Immature natural killer cell (primary cell): Measurements from ENCODE around the gene GNRHR. TPM values are rescaled to one million over a fixed set of nuclear protein-coding genes. Genes with fewer than 3 reads are reported as not detected.
A peak's percentile ranks its signal among the peaks of the same experiment; 100 is the strongest.
"Not testable (repeated sequence)": the region's sequence is repeated elsewhere in the genome, so short reads cannot be mapped to it uniquely, and the experiment has no call there.

Experiments
- DNase-seq, 3 donors: peaks; one replicate each; pipeline ENCODE4 v3.0.0; 2022; ENCODE audit warnings: mixed read lengths in 1 of 3
- H3K27ac Mint-ChIP-seq, 6 donors: one replicate each; pipeline ENCODE4 v1.8.0; 2020; ENCODE audit warnings: mixed read lengths in 6 of 6, mild to moderate bottlenecking in 5 of 6, inconsistent platforms in 4 of 6, moderate library complexity in 3 of 6
- H3K27me3 Mint-ChIP-seq, 3 donors: one replicate each; pipeline ENCODE4 v1.8.0; 2020 to 2021; ENCODE audit warnings: low read depth in 3 of 3, mild to moderate bottlenecking in 3 of 3, mixed read lengths in 3 of 3, moderate library complexity in 3 of 3, inconsistent platforms in 1 of 3
- H3K36me3 Mint-ChIP-seq, 3 donors: one replicate each; pipeline ENCODE4 v1.8.0; 2020; ENCODE audit warnings: mixed read lengths in 3 of 3, inconsistent platforms in 2 of 3, mild to moderate bottlenecking in 2 of 3
- H3K4me1 Mint-ChIP-seq, 2 donors: one replicate each; pipeline ENCODE4 v1.8.0; 2020; ENCODE audit warnings: inconsistent platforms in 2 of 2, mild to moderate bottlenecking in 2 of 2, mixed read lengths in 2 of 2, moderate library complexity in 1 of 2
- H3K4me3 Mint-ChIP-seq, 5 donors: one replicate each; pipeline ENCODE4 v1.8.0; 2020; ENCODE audit warnings: mild to moderate bottlenecking in 5 of 5, mixed read lengths in 5 of 5, inconsistent platforms in 3 of 5, moderate library complexity in 3 of 5
- H3K9me3 Mint-ChIP-seq, 6 donors: one replicate each; pipeline ENCODE4 v1.8.0; 2020; ENCODE audit warnings: mild to moderate bottlenecking in 6 of 6, mixed read lengths in 6 of 6, inconsistent platforms in 4 of 6, moderate library complexity in 3 of 6
- polyA plus RNA-seq, 3 donors: library from polyadenylated mRNA; unstranded; fragments of 300-500 nt; fragmentation: Illumina TruSeq; gene quantifications; one replicate each; pipeline ENCODE4 v1.2.3, GENCODE V29; 2021

GNRHR gene
- polyA plus RNA-seq, 3 donors from 2014 or later, result not detected

- Mint-ChIP-seq H3K27me3 (no peaks in the 10 kb centered on the region), H3K27ac (no peak overlapping the region), H3K9me3 (no peaks in the 10 kb centered on the region), H3K36me3 (peaks cover 0 to 7% (median 0%) of the 10 kb centered on the region in 3 donors), H3K4me1 (peaks cover 0 to 8% of the 10 kb centered on the region in 2 donors), H3K4me3 (no peak overlapping the region)
- no peak for DNase-seq
Measured at GRCh38 chr4:67750691-67751090, 3.5 kb downstream of the GNRHR start.

GRCh38 chr4:67749286-67749685 lies 4.9 kb downstream of the GNRHR start:
- Mint-ChIP-seq H3K4me3 (no peak overlapping the region), H3K4me1 (peaks cover 0 to 8% of the 10 kb centered on the region in 2 donors), H3K9me3 (no peaks in the 10 kb centered on the region), H3K27me3 (no peaks in the 10 kb centered on the region), H3K27ac (no peak overlapping the region), H3K36me3 (peaks cover 0 to 7% (median 0%) of the 10 kb centered on the region in 3 donors)
- no peak for DNase-seq

GRCh38 chr4:67746797-67747495 lies 7.2 kb downstream of the GNRHR start:
- DNase-seq, result peak; percentile 27 to 39 (median 36)
- Mint-ChIP-seq H3K27ac (peak overlapping the region in 1 of 6 donors; percentile 4), H3K36me3 (peaks cover 0 to 5% (median 0%) of the 10 kb centered on the region in 3 donors), H3K4me3 (no peak overlapping the region), H3K27me3 (peaks cover 0 to 3% (median 0%) of the 10 kb centered on the region in 3 donors), H3K4me1 (peaks cover 0 to 8% of the 10 kb centered on the region in 2 donors), H3K9me3 (no peaks in the 10 kb centered on the region)

GRCh38 chr4:67744561-67745283 lies 9.5 kb downstream of the GNRHR start:
- Mint-ChIP-seq H3K36me3 (peaks cover 0 to 7% (median 4%) of the 10 kb centered on the region in 3 donors), H3K27ac (peak overlapping the region in 1 of 6 donors; percentile 27)

GRCh38 chr4:67743194-67743593 lies 11.0 kb downstream of the GNRHR start:
- DNase-seq, result no peak
- no peak overlapping the region for H3K27ac Mint-ChIP-seq
- peaks cover 0 to 3% (median 0%) of the 10 kb centered on the region in 3 donors for H3K27me3 Mint-ChIP-seq
- H3K36me3 Mint-ChIP-seq, result peaks cover 0 to 7% (median 4%) of the 10 kb centered on the region in 3 donors
- no peak overlapping the region for H3K4me3 Mint-ChIP-seq
- H3K9me3 Mint-ChIP-seq, result no peaks in the 10 kb centered on the region
- peaks cover 0 to 8% of the 10 kb centered on the region in 2 donors for H3K4me1 Mint-ChIP-seq

More at GRCh38 chr4:67744561-67745283, 9.5 kb downstream of the GNRHR start:
- no peak overlapping the region for H3K4me3 Mint-ChIP-seq
- H3K9me3 Mint-ChIP-seq, result no peaks in the 10 kb centered on the region
- DNase-seq, result no peak
- peaks cover 0 to 8% of the 10 kb centered on the region in 2 donors for H3K4me1 Mint-ChIP-seq
- peaks cover 0 to 3% (median 0%) of the 10 kb centered on the region in 3 donors for H3K27me3 Mint-ChIP-seq

- no peak overlapping the region for H3K4me3 Mint-ChIP-seq
- H3K27ac Mint-ChIP-seq, result no peak overlapping the region
- no peaks in the 10 kb centered on the region for H3K9me3 Mint-ChIP-seq
- no peaks in the 10 kb centered on the region for H3K4me1 Mint-ChIP-seq
- H3K27me3 Mint-ChIP-seq, result no peaks in the 10 kb centered on the region
- no peak for DNase-seq
- peaks cover 6 to 23% (median 18%) of the 10 kb centered on the region in 3 donors for H3K36me3 Mint-ChIP-seq
Measured at GRCh38 chr4:67736262-67736661, 17.9 kb downstream of the GNRHR start.

GRCh38 chr4:67735325-67735724 lies 18.9 kb downstream of the GNRHR start:
- H3K36me3 Mint-ChIP-seq, result peaks cover 6 to 32% (median 16%) of the 10 kb centered on the region in 3 donors
- H3K9me3 Mint-ChIP-seq, result no peaks in the 10 kb centered on the region
- H3K4me1 Mint-ChIP-seq, result no peaks in the 10 kb centered on the region
- H3K4me3 Mint-ChIP-seq, result no peak overlapping the region
- DNase-seq, result no peak
- no peak overlapping the region for H3K27ac Mint-ChIP-seq
- no peaks in the 10 kb centered on the region for H3K27me3 Mint-ChIP-seq

GRCh38 chr4:67730511-67730910 lies 23.7 kb downstream of the GNRHR start:
- H3K36me3 Mint-ChIP-seq, result peaks cover 10 to 46% (median 28%) of the 10 kb centered on the region in 3 donors
- not testable (repeated sequence) for H3K4me1 Mint-ChIP-seq, H3K27me3 Mint-ChIP-seq, H3K4me3 Mint-ChIP-seq, H3K27ac Mint-ChIP-seq, H3K9me3 Mint-ChIP-seq, DNase-seq

- H3K9me3 Mint-ChIP-seq, result no peaks in the 10 kb centered on the region
- H3K4me3 Mint-ChIP-seq, result no peak overlapping the region
- DNase-seq, result no peak
- no peaks in the 10 kb centered on the region for H3K27me3 Mint-ChIP-seq
- H3K27ac Mint-ChIP-seq, result no peak overlapping the region
- H3K36me3 Mint-ChIP-seq, result peaks cover 4 to 37% (median 27%) of the 10 kb centered on the region in 3 donors
- H3K4me1 Mint-ChIP-seq, result peaks cover 3 to 7% of the 10 kb centered on the region in 2 donors
Measured at GRCh38 chr4:67727124-67727850, 26.9 kb downstream of the GNRHR start.

GRCh38 chr4:67725981-67726380 lies 28.2 kb downstream of the GNRHR start:
- Mint-ChIP-seq H3K27ac (peak overlapping the region in 1 of 6 donors; percentile 31), H3K27me3 (no peaks in the 10 kb centered on the region), H3K4me1 (peaks cover 3 to 7% of the 10 kb centered on the region in 2 donors), H3K36me3 (peaks cover 8 to 37% (median 25%) of the 10 kb centered on the region in 3 donors), H3K4me3 (no peak overlapping the region), H3K9me3 (no peaks in the 10 kb centered on the region)
- DNase-seq, result no peak

GRCh38 chr4:67725132-67725531 lies 29.1 kb downstream of the GNRHR start:
- Mint-ChIP-seq H3K27ac (no peak overlapping the region), H3K27me3 (no peaks in the 10 kb centered on the region), H3K4me3 (no peak overlapping the region), H3K9me3 (no peaks in the 10 kb centered on the region), H3K4me1 (peaks cover 3 to 7% of the 10 kb centered on the region in 2 donors), H3K36me3 (peaks cover 8 to 30% (median 29%) of the 10 kb centered on the region in 3 donors)
- no peak for DNase-seq

- Mint-ChIP-seq H3K4me1 (peaks cover 3 to 7% of the 10 kb centered on the region in 2 donors), H3K4me3 (no peak overlapping the region), H3K9me3 (no peaks in the 10 kb centered on the region), H3K36me3 (peaks cover 8 to 21% (median 20%) of the 10 kb centered on the region in 3 donors), H3K27ac (peak overlapping the region in 1 of 6 donors; percentile 8), H3K27me3 (no peaks in the 10 kb centered on the region)
- no peak for DNase-seq
Measured at GRCh38 chr4:67723949-67724348, 30.2 kb downstream of the GNRHR start.

GRCh38 chr4:67723341-67723740 lies 30.8 kb downstream of the GNRHR start:
- no peak overlapping the region for H3K27ac Mint-ChIP-seq
- H3K36me3 Mint-ChIP-seq, result peaks cover 4 to 15% (median 15%) of the 10 kb centered on the region in 3 donors
- no peaks in the 10 kb centered on the region for H3K9me3 Mint-ChIP-seq
- no peaks in the 10 kb centered on the region for H3K27me3 Mint-ChIP-seq
- H3K4me1 Mint-ChIP-seq, result peaks cover 3 to 7% of the 10 kb centered on the region in 2 donors
- DNase-seq, result no peak
- no peak overlapping the region for H3K4me3 Mint-ChIP-seq
